ENCODE data around the gene OTULIN.

DNA sequence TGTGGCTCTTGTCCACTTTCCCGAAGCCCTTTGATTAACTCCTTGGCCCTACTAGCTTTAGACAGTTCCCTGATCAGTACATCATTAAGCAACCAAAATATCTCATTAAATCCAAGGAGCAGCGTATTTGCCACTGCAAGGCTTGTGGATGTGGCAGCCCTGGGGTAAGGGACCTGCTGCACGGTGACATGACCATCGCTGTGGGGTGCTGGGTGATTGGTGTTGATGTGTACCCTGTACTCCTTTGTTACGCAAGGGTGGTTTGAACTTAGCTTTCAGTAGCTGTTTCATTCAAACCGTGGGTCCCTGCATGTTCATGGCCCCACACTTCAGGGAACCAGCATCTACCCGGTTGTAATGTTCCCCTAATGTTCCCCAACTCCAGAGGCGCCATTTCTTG is 41.0 kb downstream of the OTULIN start:
- TF ChIP-seq, protein P1, sequence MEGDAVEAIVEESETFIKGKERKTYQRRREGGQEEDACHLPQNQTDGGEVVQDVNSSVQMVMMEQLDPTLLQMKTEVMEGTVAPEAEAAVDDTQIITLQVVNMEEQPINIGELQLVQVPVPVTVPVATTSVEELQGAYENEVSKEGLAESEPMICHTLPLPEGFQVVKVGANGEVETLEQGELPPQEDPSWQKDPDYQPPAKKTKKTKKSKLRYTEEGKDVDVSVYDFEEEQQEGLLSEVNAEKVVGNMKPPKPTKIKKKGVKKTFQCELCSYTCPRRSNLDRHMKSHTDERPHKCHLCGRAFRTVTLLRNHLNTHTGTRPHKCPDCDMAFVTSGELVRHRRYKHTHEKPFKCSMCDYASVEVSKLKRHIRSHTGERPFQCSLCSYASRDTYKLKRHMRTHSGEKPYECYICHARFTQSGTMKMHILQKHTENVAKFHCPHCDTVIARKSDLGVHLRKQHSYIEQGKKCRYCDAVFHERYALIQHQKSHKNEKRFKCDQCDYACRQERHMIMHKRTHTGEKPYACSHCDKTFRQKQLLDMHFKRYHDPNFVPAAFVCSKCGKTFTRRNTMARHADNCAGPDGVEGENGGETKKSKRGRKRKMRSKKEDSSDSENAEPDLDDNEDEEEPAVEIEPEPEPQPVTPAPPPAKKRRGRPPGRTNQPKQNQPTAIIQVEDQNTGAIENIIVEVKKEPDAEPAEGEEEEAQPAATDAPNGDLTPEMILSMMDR (IDR thresholded peaks at IDR 0.05; ENCODE audit: low read length) = no peak
- no peak for TF ChIP-seq EZH2 (IDR thresholded peaks at IDR 0.05; ENCODE audit: borderline replicate concordance, low read length)
